Endodermal cell (in vitro differentiated cells): Measurements from ENCODE around the gene CHMP4A. TPM values are rescaled to one million over a fixed set of nuclear protein-coding genes. Genes with fewer than 3 reads are reported as not detected.

ENCODE experiments used
- DNase-seq: peaks from one replicate; pipeline ENCODE4 v3.0.0-alpha.2; 2017
- H3K27ac ChIP-seq: 2 replicates; pipeline ENCODE4 v1.5.1; 2013; ENCODE audit warnings: mild to moderate bottlenecking, low read depth, low read length, moderate library complexity
- H3K27me3 ChIP-seq: 2 replicates; pipeline ENCODE4 v1.6.1; 2013; ENCODE audit warnings: mild to moderate bottlenecking, low read length, moderate library complexity; ENCODE audit not compliant: insufficient read depth, control insufficient read depth, poor library complexity, severe bottlenecking
- H3K36me3 ChIP-seq: 2 replicates; pipeline ENCODE4 v1.7.0; 2013; ENCODE audit warnings: mild to moderate bottlenecking, low read length, moderate library complexity; ENCODE audit not compliant: control insufficient read depth, insufficient read depth
- H3K4me1 ChIP-seq: one replicate; pipeline ENCODE4 v1.7.0; 2013; ENCODE audit warnings: low read length; ENCODE audit not compliant: control insufficient read depth, insufficient read depth
- H3K4me3 ChIP-seq: 2 replicates; pipeline ENCODE4 v1.5.1; 2013; ENCODE audit warnings: mild to moderate bottlenecking, low read length, moderate library complexity
- H3K9ac ChIP-seq: 2 replicates; pipeline ENCODE4 v1.6.1; 2013; ENCODE audit warnings: mild to moderate bottlenecking, low read length, moderate library complexity; ENCODE audit not compliant: poor library complexity, severe bottlenecking; ENCODE audit errors: extremely low read depth
- H3K9me3 ChIP-seq: 2 replicates; pipeline ENCODE4 v1.6.1; 2013; ENCODE audit warnings: mild to moderate bottlenecking, low read length, moderate library complexity; ENCODE audit not compliant: control insufficient read depth
- H3K27ac Mint-ChIP-seq: 2 replicates; pipeline ENCODE4 v1.8.0; 2020; ENCODE audit warnings: mixed read lengths
- H3K27me3 Mint-ChIP-seq: 2 replicates; pipeline ENCODE4 v1.8.0; 2021; ENCODE audit warnings: mild to moderate bottlenecking, mixed read lengths; ENCODE audit not compliant: insufficient read depth
- H3K36me3 Mint-ChIP-seq: 2 replicates; pipeline ENCODE4 v1.8.0; 2020; ENCODE audit warnings: low read depth, mixed read lengths
- H3K4me1 Mint-ChIP-seq: 2 replicates; pipeline ENCODE4 v1.8.0; 2020; ENCODE audit warnings: mixed read lengths
- H3K4me3 Mint-ChIP-seq: 2 replicates; pipeline ENCODE4 v1.8.0; 2020; ENCODE audit warnings: mild to moderate bottlenecking, moderate library complexity, mixed read lengths
- H3K9me3 Mint-ChIP-seq: 2 replicates; pipeline ENCODE4 v1.8.0; 2020; ENCODE audit warnings: mild to moderate bottlenecking, mixed read lengths
- WGBS, 2 experiments: methylation state at CpG; one replicate each; pipeline versions ENCODE4 v1.1.5 to v1.1.7; 2013; ENCODE audit warnings: missing lambda C conversion rate in 2 of 2, mixed read lengths in 1 of 2; ENCODE audit not compliant: insufficient coverage in 1 of 2, insufficient read length in 1 of 2; 5-methylcytosine and 5-hydroxymethylcytosine counted together
- total RNA-seq, 2 donors: library from RNA; stranded (reverse); fragmentation: NEBNext Ultra II Directional in 1 of 2; extraction: Animal tissue kit (Norgen Biotek cat#: 25700) in 1 of 2; gene quantifications; 2 replicates in 1 of 2; 3 replicates in 1 of 2; pipeline ENCODE4 v1.2.1, GENCODE V29; 2021
- TF ChIP-seq, protein P1 (sequence below): fragments of 200-600 bp; sonication (generic); conservative IDR thresholded peaks from 2 replicates; pipeline ENCODE4 v1.5.0; 2021; ENCODE audit warnings: antibody characterized with exemption, mild to moderate bottlenecking

Gene CHMP4A
- total RNA-seq, 2 donors from 2014 or later, result 38.8 to 44.3 TPM

GRCh38 chr14:24254630-24255392 lies 41.5 kb upstream of the CHMP4A start:
- Mint-ChIP-seq H3K36me3 (peaks cover 4% of the 10 kb centered on the region), H3K4me1 (no peaks in the 10 kb centered on the region), H3K9me3 (no peaks in the 10 kb centered on the region), H3K4me3 (no peak overlapping the region), H3K27ac (no peak overlapping the region), H3K27me3 (no peaks in the 10 kb centered on the region)
- DNase-seq, result no peak
- Histone ChIP-seq H3K9ac (no peak overlapping the region), H3K36me3 (no peaks in the 10 kb centered on the region), H3K4me1 (no peaks in the 10 kb centered on the region), H3K27me3 (no peaks in the 10 kb centered on the region), H3K4me3 (no peak overlapping the region), H3K27ac (no peak overlapping the region), H3K9me3 (no peaks in the 10 kb centered on the region)
- TF ChIP-seq, protein P1, sequence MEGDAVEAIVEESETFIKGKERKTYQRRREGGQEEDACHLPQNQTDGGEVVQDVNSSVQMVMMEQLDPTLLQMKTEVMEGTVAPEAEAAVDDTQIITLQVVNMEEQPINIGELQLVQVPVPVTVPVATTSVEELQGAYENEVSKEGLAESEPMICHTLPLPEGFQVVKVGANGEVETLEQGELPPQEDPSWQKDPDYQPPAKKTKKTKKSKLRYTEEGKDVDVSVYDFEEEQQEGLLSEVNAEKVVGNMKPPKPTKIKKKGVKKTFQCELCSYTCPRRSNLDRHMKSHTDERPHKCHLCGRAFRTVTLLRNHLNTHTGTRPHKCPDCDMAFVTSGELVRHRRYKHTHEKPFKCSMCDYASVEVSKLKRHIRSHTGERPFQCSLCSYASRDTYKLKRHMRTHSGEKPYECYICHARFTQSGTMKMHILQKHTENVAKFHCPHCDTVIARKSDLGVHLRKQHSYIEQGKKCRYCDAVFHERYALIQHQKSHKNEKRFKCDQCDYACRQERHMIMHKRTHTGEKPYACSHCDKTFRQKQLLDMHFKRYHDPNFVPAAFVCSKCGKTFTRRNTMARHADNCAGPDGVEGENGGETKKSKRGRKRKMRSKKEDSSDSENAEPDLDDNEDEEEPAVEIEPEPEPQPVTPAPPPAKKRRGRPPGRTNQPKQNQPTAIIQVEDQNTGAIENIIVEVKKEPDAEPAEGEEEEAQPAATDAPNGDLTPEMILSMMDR, result no peak
- 94 to 100% methylated on average over 9 to 19 of the region's 19 CpGs for WGBS, 2 experiments

DNA sequence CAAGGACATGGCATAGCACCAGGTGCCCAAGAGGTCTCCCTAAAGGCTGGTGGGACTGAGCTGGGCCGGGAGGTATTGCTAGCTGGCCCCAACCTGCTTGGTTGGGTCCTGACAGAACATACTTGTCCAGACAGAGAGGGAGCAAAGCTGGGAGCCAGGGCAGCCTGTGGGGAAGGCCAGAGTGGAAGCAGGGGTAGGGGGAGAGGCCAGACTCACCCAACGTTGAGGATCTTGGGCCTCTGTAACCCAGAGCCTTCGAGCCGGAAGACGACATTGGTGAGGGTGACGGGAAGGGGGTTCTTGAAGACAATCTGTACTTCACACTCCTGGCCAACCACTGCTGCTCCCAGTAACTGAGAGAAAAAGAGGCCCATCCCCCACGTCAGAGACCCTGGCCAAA lies 40.6 kb upstream of the CHMP4A start:
- Mint-ChIP-seq H3K9me3 (no peaks in the 10 kb centered on the region), H3K36me3 (peaks cover 4% of the 10 kb centered on the region), H3K4me1 (no peaks in the 10 kb centered on the region), H3K27ac (no peak overlapping the region), H3K4me3 (no peak overlapping the region), H3K27me3 (no peaks in the 10 kb centered on the region)
- no peak for DNase-seq
- Histone ChIP-seq H3K27ac (no peak overlapping the region), H3K9me3 (no peaks in the 10 kb centered on the region), H3K27me3 (no peaks in the 10 kb centered on the region), H3K4me3 (no peak overlapping the region), H3K9ac (no peak overlapping the region), H3K36me3 (no peaks in the 10 kb centered on the region), H3K4me1 (no peaks in the 10 kb centered on the region)
- WGBS, 2 experiments, result 85 to 92% methylated on average over 2 to 7 of the region's 7 CpGs
- TF ChIP-seq, protein P1, result no peak

DNA sequence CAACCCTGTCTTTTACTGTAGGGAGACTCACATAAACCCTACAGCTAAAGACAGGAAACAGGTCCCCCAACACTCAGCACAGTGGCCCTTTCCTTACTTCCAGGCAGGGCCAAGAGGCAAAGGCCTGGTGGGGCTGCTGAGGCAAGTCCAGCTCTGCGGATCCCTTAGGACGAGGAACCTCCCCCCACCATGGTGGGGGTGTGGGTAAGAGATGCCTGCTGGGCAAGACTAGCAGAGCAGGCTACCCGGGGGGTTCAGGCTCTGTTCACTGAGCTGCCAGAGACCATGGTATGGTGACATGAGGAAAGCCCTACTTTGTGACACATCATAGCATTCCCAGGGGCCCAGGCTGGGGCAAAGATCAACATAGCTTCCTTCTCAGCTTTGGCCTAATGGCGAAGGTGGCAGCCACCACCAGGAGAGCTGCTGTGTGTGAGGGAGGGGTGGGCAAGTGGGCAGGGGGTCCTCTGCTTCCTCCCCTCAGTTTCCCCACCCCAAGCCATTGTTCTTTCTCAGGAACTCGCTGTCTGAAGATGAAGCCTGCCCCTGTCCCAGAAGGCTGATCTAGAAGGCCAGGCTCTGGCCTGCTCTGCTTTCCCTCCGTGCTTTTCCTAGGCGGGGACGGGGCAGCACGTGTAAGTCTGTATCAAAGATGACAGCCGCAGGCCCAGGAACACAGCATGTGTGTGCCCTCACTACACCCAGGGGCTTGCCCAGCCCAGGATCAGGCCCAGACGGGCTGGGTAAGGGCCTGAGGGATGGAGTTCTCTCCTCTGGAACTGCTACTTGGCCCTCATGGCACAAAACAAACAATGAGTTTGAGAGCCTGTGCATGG lies 39.2 kb upstream of the CHMP4A start:
- H3K27ac ChIP-seq, result no peak overlapping the region
- Mint-ChIP-seq H3K27me3 (peaks cover 2% of the 10 kb centered on the region), H3K4me1 (no peaks in the 10 kb centered on the region), H3K36me3 (peaks cover 4% of the 10 kb centered on the region), H3K27ac (no peak overlapping the region), H3K4me3 (no peak overlapping the region), H3K9me3 (no peaks in the 10 kb centered on the region)
- no peaks in the 10 kb centered on the region for H3K36me3 ChIP-seq
- 86 to 93% methylated on average over 2 to 11 of the region's 11 CpGs for WGBS, 2 experiments
- H3K9me3 ChIP-seq, result no peaks in the 10 kb centered on the region
- no peaks in the 10 kb centered on the region for H3K27me3 ChIP-seq
- H3K4me3 ChIP-seq, result no peak overlapping the region
- TF ChIP-seq, protein P1, result no peak
- DNase-seq, result no peak
- H3K4me1 ChIP-seq, result no peaks in the 10 kb centered on the region
- no peak overlapping the region for H3K9ac ChIP-seq
